AG04450 (cell line): ENCODE measurements around the gene HSPA2. TPM values are rescaled to one million over a fixed set of nuclear protein-coding genes. Genes with fewer than 3 reads are reported as not detected.

Source experiments
- CTCF ChIA-PET: fragments of 300-600, 350-600 bp; formaldehyde crosslinking; extraction: SDS; loops from one replicate; lab custom pipeline; 2022; ENCODE audit warnings: antibody characterized with exemption, inconsistent platforms; lab: Charles Lee
- POLR2A ChIA-PET: fragments of 350-600 bp; formaldehyde crosslinking; extraction: SDS; loops from one replicate; lab custom pipeline; 2021; ENCODE audit warnings: antibody characterized with exemption, inconsistent platforms; lab: Yijun Ruan, JAX
- DNase-seq: peaks from one replicate; pipeline ENCODE4 v3.0.0-alpha.2; 2011; ENCODE audit warnings: low read depth, low spot score
- H3K27ac ChIP-seq: one replicate; pipeline ENCODE4 v1.5.1; 2012; ENCODE audit warnings: low read depth, low read length, control low read depth
- H3K27me3 ChIP-seq: one replicate; pipeline ENCODE4 v1.6.0; 2012; ENCODE audit warnings: low read length; ENCODE audit not compliant: control insufficient read depth, insufficient read depth
- H3K4me3 ChIP-seq: 2 replicates; pipeline ENCODE4 v1.5.1; 2011; ENCODE audit warnings: mild to moderate bottlenecking, low read depth, low read length, control low read depth
- H3K9me3 ChIP-seq: 2 replicates; pipeline ENCODE4 v1.5.1; 2012; ENCODE audit warnings: low read length; ENCODE audit not compliant: control insufficient read depth, insufficient read depth
- CTCF ChIP-seq: IDR thresholded peaks from 2 replicates; pipeline ENCODE4 v1.5.1; 2011; ENCODE audit warnings: low read depth, low read length, control low read depth, inconsistent platforms
- polyA plus RNA-seq: library from polyadenylated mRNA; depleted of rRNA; stranded (reverse); fragments of >200 nt; gene quantifications from 2 replicates; pipeline ENCODE4 v1.2.3, GENCODE V29; 2011; rRNA removed
- small RNA-seq: library from RNA; depleted of rRNA; stranded (forward); fragments of <200 nt; gene quantifications from one replicate; pipeline ENCODE3, GENCODE V24; 2012; ENCODE audit warnings: low read depth; ENCODE audit not compliant: insufficient read length

Gene HSPA2
- polyA plus RNA-seq, 1 experiment, result 18.2 TPM

- TF ChIP-seq CTCF, result no peak
Observed at GRCh38 chr14:64581817-64582216, 41.3 kb downstream of the HSPA2 start.

GRCh38 chr14:64584190-64584589 is 43.6 kb downstream of the HSPA2 start:
- TF ChIP-seq CTCF, result no peak

More at GRCh38 chr14:64581817-64582216, 41.3 kb downstream of the HSPA2 start:
- Histone ChIP-seq H3K27ac (no peak overlapping the region), H3K9me3 (no peaks in the 10 kb centered on the region), H3K4me3 (no peak overlapping the region), H3K27me3 (no peaks in the 10 kb centered on the region)
- ChIA-PET CTCF (no interaction called here), POLR2A (no interaction called here)
- DNase-seq, result no peak

GRCh38 chr14:64591809-64592208 is 51.3 kb downstream of the HSPA2 start:
- no peaks in the 10 kb centered on the region for H3K27me3 ChIP-seq
- no peak for DNase-seq
- H3K27ac ChIP-seq, result no peak overlapping the region
- CTCF ChIA-PET, result interaction anchor here (0.6 to 1.0 kb wide), 2 partner anchors 13 to 31 kb away, joined by 3 read pairs; no protein-coding TSS in a partner anchor
- H3K9me3 ChIP-seq, result no peaks in the 10 kb centered on the region
- H3K4me3 ChIP-seq, result no peak overlapping the region
- TF ChIP-seq CTCF, result no peak
- POLR2A ChIA-PET, result interaction anchor here (0.7 kb wide), 1 partner anchor 226 kb away, joined by 4 read pairs; no protein-coding TSS in a partner anchor

More at GRCh38 chr14:64584190-64584589, 43.6 kb downstream of the HSPA2 start:
- no peaks in the 10 kb centered on the region for H3K9me3 ChIP-seq
- no peaks in the 10 kb centered on the region for H3K27me3 ChIP-seq
- ChIA-PET CTCF (interaction anchor here (0.7 kb wide), 1 partner anchor 44 kb away, joined by 3 read pairs; the partner anchor contains the start of gene HSPA2), POLR2A (no interaction called here)
- no peak overlapping the region for H3K27ac ChIP-seq
- no peak overlapping the region for H3K4me3 ChIP-seq
- DNase-seq, result no peak

Small RNA genes lying within 50 kb of the gene (small RNA-seq; reads per million reads assigned to genes)
- gene AL049869.4, result not detected

Other genes starting within 250 kb of the HSPA2 start
- gene ESR2, start 246.4 kb upstream of the HSPA2 start, polyA plus RNA-seq, result 0.04 and 0.06 TPM in 2 replicates
- gene MTHFD1, start 152.4 kb upstream of the HSPA2 start, polyA plus RNA-seq, result 30.7 and 31.6 TPM in 2 replicates
- gene AKAP5, start 75.2 kb upstream of the HSPA2 start, polyA plus RNA-seq, result 0.58 and 0.77 TPM in 2 replicates
- 6.3 and 7.3 TPM in 2 replicates for gene ZBTB25, start 36.9 kb upstream of the HSPA2 start, polyA plus RNA-seq
- gene ZBTB1, start 36.0 kb upstream of the HSPA2 start, polyA plus RNA-seq, result 30.2 and 42.1 TPM in 2 replicates
- 0.31 and 0.38 TPM in 2 replicates for gene PPP1R36, start 9.2 kb downstream of the HSPA2 start, polyA plus RNA-seq
- gene PLEKHG3, start 163.7 kb downstream of the HSPA2 start, polyA plus RNA-seq, result 6.4 and 6.6 TPM in 2 replicates